Smooth muscle cell of bladder (primary cell): ENCODE results near the gene PACC1. TPM values are rescaled to one million over a fixed set of nuclear protein-coding genes. Genes with fewer than 3 reads are reported as not detected.

Experiments used
- total RNA-seq: library from RNA; depleted of rRNA; stranded (reverse); fragments of >200 nt; gene quantifications from 2 replicates; pipeline ENCODE4 v1.2.3, GENCODE V29; 2014

The PACC1 gene
- 6.9 and 7.1 TPM in 2 replicates for total RNA-seq

GRCh38 chr1:212414328-212415106 is at the start of gene PACC1:
TSS of gene PACC1 (minus strand) at chr1:212414886. CDS start at chr1:212414757, 129 bp downstream.

DNA sequence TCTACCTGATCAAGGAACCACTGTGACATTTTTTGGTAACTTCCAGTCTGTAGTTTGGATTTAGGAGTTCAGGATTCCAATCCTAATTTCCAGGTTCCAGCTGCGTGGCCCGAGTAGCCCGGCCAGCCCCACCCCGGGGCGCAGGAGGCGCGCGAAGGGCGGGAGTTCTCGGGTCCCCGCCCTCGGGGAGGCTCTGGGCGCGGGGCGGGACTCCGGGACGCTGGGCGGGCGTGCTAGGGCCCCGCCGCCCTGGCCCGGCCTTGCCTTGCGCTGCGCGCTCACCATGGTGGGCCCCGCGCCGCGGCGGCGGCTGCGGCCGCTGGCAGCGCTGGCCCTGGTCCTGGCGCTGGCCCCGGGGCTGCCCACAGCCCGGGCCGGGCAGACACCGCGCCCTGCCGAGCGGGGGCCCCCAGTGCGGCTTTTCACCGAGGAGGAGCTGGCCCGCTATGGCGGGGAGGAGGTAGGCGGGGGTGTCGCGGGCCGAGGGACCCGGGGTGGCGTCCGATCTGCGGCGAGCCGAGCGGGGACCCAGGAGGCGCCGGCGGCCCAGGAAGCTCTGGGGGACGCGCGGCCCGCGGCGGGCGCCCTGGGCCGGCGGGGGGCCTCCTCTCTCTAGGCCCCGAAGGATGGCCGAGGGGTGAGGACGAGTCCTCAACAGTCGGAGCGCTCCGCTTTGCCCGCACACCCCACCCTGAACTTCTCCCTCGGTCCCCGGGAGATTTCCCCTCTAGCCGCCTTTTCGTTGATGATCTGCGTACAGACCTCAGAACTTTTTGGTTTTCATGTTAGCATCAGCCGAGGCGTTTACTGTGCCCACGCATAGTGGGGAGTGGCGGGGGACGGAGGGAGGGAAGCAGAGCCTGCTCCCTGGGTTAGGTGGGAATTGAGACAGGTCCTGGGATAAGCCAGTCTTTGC is 18.2 kb upstream of the PACC1 start, which contains the start of gene NENF:
Gene NENF (plus strand): TSS at position 260 of the 916 bp plus-strand sequence. CDS start 24 bp downstream, at position 284.

Other genes with a start within 250 kb of the PACC1 start
- gene PPP2R5A, start 129.5 kb downstream of the PACC1 start, total RNA-seq = 17.3 and 23.5 TPM in 2 replicates
- 48.4 and 52.0 TPM in 2 replicates for gene NENF, start 18.0 kb upstream of the PACC1 start, total RNA-seq
- 1.4 and 2.8 TPM in 2 replicates for gene ATF3, start 193.9 kb upstream of the PACC1 start, total RNA-seq